GM12801 (cell line): ENCODE data around the gene PKNOX2.

Experiments used
- CTCF ChIP-seq: IDR thresholded peaks from one replicate; pipeline ENCODE4 v1.5.1; 2011; ENCODE audit warnings: control low read depth; ENCODE audit not compliant: insufficient read length; ENCODE audit errors: extremely low read depth

PKNOX2 gene

DNA sequence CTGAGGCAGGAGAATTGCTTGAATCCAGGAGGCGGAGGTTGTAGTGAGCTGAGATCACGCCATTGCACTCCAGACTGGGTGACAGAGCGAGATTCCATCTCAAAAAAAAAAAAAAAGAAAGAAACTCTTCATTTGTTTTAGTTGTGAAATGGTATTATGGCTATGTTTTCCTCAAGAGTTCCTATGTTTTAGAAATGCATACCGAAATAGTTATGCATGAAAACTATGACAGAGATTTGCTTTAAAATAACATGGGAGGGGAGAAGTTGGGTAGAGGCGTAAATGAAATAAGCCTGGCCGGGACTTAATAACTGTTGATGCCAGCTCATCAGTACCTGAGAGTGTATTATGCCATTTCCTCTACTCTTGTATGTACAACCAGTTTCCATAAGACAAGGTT, 283.2 kb downstream of the PKNOX2 start:
- no peak for TF ChIP-seq CTCF

DNA sequence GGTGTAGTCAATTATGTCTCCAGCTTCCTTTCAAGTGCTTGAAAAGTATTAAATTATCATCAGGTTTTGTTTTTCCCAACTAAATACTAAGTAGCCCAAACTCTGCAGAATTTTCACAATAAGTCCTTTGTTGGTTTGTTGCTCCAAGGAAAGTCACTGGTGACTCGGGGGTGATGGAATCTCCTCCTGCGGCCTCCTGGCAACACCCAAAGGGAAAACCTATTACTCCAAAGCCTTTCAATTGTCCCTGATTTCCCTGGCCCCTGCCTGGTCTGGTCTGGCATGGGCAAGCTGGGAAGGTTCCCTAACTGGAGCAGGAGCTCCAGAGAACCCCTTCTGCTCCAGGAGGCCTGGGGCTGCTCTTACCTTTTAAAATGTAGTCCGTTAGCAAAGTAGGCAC, 283.6 kb downstream of the PKNOX2 start:
- no peak for TF ChIP-seq CTCF

- TF ChIP-seq CTCF = no peak
These were observed 285.0 kb downstream of the PKNOX2 start for GRCh38 chr11:125449565-125449964.

DNA sequence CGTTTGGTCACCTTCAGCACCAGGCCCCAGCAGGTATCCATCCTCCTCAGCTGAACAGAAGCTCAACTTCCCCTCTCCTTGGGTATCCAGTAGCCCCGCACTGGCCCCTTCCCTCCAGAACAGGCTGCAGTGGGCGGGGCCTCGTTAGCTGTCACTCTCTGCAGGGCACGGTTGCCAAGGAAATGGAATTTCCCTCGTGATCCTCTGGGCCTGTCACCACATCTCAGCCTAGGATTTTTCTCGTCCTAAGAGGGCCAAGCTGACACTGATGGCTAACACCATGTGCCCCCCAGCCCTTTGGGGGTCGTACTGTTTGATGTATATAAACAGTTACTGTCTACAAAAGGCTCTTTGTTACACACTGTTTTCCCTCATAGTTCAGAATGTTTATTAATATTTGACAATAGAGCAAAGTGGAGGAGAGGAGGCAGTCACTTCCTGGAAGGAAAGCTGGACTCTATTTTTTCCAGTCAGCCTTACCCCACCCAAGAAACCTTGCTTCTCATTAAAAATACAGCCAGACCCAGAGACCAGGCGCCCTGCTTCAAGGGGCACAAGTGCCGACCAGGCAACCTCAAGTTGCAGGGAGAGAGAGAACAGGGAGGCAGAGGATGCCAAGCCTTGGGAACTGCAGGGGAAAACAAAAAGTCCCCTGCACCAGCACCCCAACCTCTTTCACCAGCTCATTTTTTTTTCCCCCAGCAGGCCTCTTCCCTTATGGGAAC, 287.0 kb downstream of the PKNOX2 start:
- no peak for TF ChIP-seq CTCF

GRCh38 chr11:125452125-125452470, 287.5 kb downstream of the PKNOX2 start:
- no peak for TF ChIP-seq CTCF

DNA sequence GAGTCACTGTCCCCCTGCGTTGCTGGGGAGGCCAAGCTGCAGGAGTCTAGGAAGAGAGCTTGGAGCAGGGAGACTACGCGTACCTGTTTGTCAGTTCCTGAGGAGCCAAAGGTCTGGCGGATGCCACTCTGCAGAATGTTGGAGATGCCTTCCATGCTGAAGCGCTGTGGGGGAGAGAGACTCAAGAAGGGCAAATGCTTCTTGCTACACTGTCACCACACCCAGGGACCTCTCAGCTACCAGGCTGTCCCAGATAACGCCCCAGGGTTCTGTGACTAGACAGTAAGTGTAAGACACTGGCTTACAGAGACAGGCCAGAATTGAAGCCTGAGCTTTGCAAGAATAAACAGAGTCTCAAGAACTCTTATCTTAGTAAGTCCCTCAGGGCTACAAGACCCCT, 289.5 kb downstream of the PKNOX2 start:
- TF ChIP-seq CTCF = no peak

DNA sequence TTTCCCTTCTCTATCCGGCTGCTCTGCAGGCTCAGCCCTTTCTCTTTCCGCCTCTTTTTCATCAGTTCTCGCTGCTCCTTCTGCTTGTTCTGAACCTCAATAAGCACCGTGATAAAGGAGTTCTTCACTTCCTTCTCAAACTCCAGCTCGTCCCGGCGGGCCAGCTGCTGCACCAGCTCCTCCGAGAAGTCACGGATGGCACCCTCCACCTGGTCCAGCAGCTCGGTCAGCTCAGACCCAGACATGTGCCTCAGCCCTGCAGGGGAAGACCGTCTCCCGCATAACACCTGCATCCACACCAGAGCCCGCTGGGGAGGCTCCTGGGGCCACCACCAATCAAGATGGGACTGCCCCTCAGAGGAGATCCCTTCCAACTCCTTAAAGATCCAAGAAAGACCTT, 291.3 kb downstream of the PKNOX2 start:
- no peak for TF ChIP-seq CTCF
